ENCODE data around the gene TMEM18. TPM values are rescaled to one million over a fixed set of nuclear protein-coding genes. Genes with fewer than 3 reads are reported as not detected.

The TMEM18 gene
- total RNA-seq, 1 experiment from 2014 or later = 30.7 TPM

DNA sequence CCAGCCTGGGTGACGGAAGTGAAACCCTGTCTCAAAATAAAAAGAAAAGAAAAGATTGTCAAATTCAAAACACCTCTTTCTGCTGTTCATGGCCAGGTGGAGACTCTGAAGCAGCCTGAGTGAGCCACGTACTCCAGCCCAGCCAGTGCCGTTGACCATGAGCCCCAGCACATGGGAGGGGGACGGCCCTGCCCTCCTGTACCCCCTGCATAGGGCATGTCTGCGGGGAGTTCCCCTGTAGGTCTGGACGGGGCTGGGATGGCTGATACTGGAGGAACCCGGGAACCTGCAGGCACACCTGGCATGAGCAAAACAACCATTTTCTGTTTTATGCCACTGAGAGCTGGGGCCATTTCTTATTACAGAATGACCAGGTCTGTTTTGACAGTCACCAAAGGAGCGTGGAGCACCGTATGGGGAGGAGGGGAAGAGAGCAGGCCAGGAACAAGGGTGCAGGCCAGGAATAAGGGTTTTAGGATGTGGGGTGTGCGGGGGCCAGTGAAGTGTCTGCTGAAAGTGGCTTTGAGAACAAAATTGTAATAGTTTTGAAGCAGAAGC, 30.1 kb downstream of the TMEM18 start:
- Histone ChIP-seq H2BK5ac (ENCODE audit: insufficient read length, low read length) (no peak overlapping the region), H3K79me2 (ENCODE audit: insufficient read depth, low read length) (no peaks in the 10 kb centered on the region), H2BK15ac (ENCODE audit: low read depth, low read length) (no peak overlapping the region), H3K14ac (ENCODE audit: insufficient read depth, low read length) (no peak overlapping the region), H3K23me2 (ENCODE audit: insufficient read length, low read depth, low read length, poor library complexity, severe bottlenecking) (no peaks in the 10 kb centered on the region), H3K27ac (ENCODE audit: insufficient read length, low read depth, low read length) (no peak overlapping the region), H2AFZ (ENCODE audit: low read length) (no peak overlapping the region), H3K9me3 (ENCODE audit: control insufficient read depth, low read depth, low read length) (no peaks in the 10 kb centered on the region), H4K91ac (ENCODE audit: insufficient read length, low read depth, low read length) (no peak overlapping the region), H3K4me1 (ENCODE audit: insufficient read depth, low read length) (no peaks in the 10 kb centered on the region), H3K4me2 (ENCODE audit: insufficient read depth, insufficient read length, low read length) (no peak overlapping the region), H3K4ac (ENCODE audit: low read depth, low read length) (no peak overlapping the region), H4K8ac (replicated peaks; ENCODE audit: insufficient read length, low read depth, low read length) (no peak overlapping the region), H3K18ac (ENCODE audit: insufficient read length, low read depth, low read length) (no peak overlapping the region), H3K79me1 (ENCODE audit: insufficient read depth, low read depth, low read length, poor library complexity, severe bottlenecking) (no peaks in the 10 kb centered on the region), H3K9ac (ENCODE audit: extremely low read depth, insufficient read length, low read length) (no peak overlapping the region), H3K27me3 (ENCODE audit: insufficient read depth, low read length) (no peaks in the 10 kb centered on the region; the same call in 1 of the 2 replicates), H3T11ph (ENCODE audit: low read length) (no peak overlapping the region), H4K20me1 (ENCODE audit: control insufficient read depth, insufficient read depth, insufficient read length) (no peaks in the 10 kb centered on the region), H2BK120ac (ENCODE audit: low read depth, low read length, poor library complexity, severe bottlenecking) (no peak overlapping the region), H2AK5ac (ENCODE audit: insufficient read length, low read length) (no peak overlapping the region), H4K5ac (ENCODE audit: insufficient read length, low read depth, low read length) (no peak overlapping the region), H3K56ac (ENCODE audit: insufficient read length, low read depth, low read length) (no peak overlapping the region), H2BK20ac (ENCODE audit: low read depth, low read length, poor library complexity, severe bottlenecking) (no peak overlapping the region), H2BK12ac (ENCODE audit: insufficient read length, low read depth, low read length) (no peak overlapping the region), H3K23ac (ENCODE audit: insufficient read length, low read depth, low read length) (no peak overlapping the region)
- DNase-seq = peak; percentile 15
- Mint-ChIP-seq H3K4me3 (no peak overlapping the region), H3K9me3 (no peaks in the 10 kb centered on the region; a peak in 1 of 5 replicates), H3K27me3 (ENCODE audit: low read depth) (peaks cover 29% of the 10 kb centered on the region), H3K27ac (no peak overlapping the region), H3K36me3 (ENCODE audit: insufficient read depth in 1 of 3, low read depth in 3 of 3) (no peaks in the 10 kb centered on the region; a peak in 1 of 7 replicates), H3K4me1 (0 out of 4 replicates have a peak, but pooled peaks cover 0 to 3% of the 10 kb centered on the region in 2 experiments)
- no CpG with 5 or more reads among the region's 10 CpGs for WGBS (ENCODE audit: extremely low coverage, insufficient read length, low lambda C conversion rate)
- TF ChIP-seq CTCF (conservative IDR thresholded peaks at IDR 0.05) = no peak
